Ammon's horn (tissue), 1 donor: ENCODE measurements around the gene ARMC2.
A peak's percentile ranks its signal among the peaks of the same experiment; 100 is the strongest.
"Not testable (repeated sequence)": the region's sequence is repeated elsewhere in the genome, so short reads cannot be mapped to it uniquely, and the experiment has no call there.

ENCODE experiments used
- DNase-seq: peaks from one replicate; pipeline ENCODE4 v3.0.0-alpha.2; 2016; ENCODE audit warnings: low spot score

The ARMC2 gene

GRCh38 chr6:108832738-108833137 lies 15.5 kb upstream of the ARMC2 start:
- DNase-seq: no peak

GRCh38 chr6:108835218-108835850 lies 12.9 kb upstream of the ARMC2 start:
- peak; percentile 94 for DNase-seq

- DNase-seq: no peak
Observed at GRCh38 chr6:108836061-108836460, 12.2 kb upstream of the ARMC2 start.

GRCh38 chr6:108837236-108837971 lies 10.8 kb upstream of the ARMC2 start:
- peak; percentile 37 for DNase-seq

- no peak for DNase-seq
Observed at GRCh38 chr6:108838101-108838717, 10.0 kb upstream of the ARMC2 start.

GRCh38 chr6:108839083-108839642 lies 9.1 kb upstream of the ARMC2 start:
- DNase-seq: no peak

GRCh38 chr6:108840919-108841318 lies 7.3 kb upstream of the ARMC2 start:
- no peak for DNase-seq

GRCh38 chr6:108841377-108841855 lies 6.8 kb upstream of the ARMC2 start:
- peak; percentile 50 for DNase-seq

GRCh38 chr6:108844135-108844534 lies 4.1 kb upstream of the ARMC2 start:
- no peak for DNase-seq

- no peak for DNase-seq
Observed at GRCh38 chr6:108845145-108845544, 3.1 kb upstream of the ARMC2 start.

- no peak for DNase-seq
Observed at GRCh38 chr6:108846101-108846500, 2.1 kb upstream of the ARMC2 start.

GRCh38 chr6:108846628-108847027 lies 1.6 kb upstream of the ARMC2 start:
- DNase-seq: no peak

GRCh38 chr6:108847738-108848115 lies 495 bp upstream of the ARMC2 start:
- peak; percentile 31 for DNase-seq

GRCh38 chr6:108850669-108851465 lies 2.6 kb downstream of the ARMC2 start:
- no peak for DNase-seq

GRCh38 chr6:108851756-108852155 lies 3.5 kb downstream of the ARMC2 start:
- no peak for DNase-seq

GRCh38 chr6:108853077-108853476 lies 4.9 kb downstream of the ARMC2 start:
- no peak for DNase-seq

GRCh38 chr6:108862479-108863191 lies 14.4 kb downstream of the ARMC2 start:
- peak; percentile 77 for DNase-seq

- DNase-seq: not testable (repeated sequence)
Observed at GRCh38 chr6:108865751-108866286, 17.6 kb downstream of the ARMC2 start.

GRCh38 chr6:108866798-108867197 lies 18.6 kb downstream of the ARMC2 start:
- no peak for DNase-seq

- DNase-seq: no peak
Observed at GRCh38 chr6:108868647-108869046, 20.4 kb downstream of the ARMC2 start.

GRCh38 chr6:108869876-108870275 lies 21.7 kb downstream of the ARMC2 start:
- DNase-seq: no peak
